Epithelial cell of proximal tubule (primary cell): Measurements from ENCODE around the gene SPPL3. TPM values are rescaled to one million over a fixed set of nuclear protein-coding genes. Genes with fewer than 3 reads are reported as not detected.

ENCODE experiments used
- DNase-seq: peaks from one replicate; pipeline ENCODE4 v3.0.0-alpha.2; 2011; ENCODE audit warnings: low read depth
- H3K4me3 ChIP-seq: 2 replicates; pipeline ENCODE4 v1.5.1; 2011; ENCODE audit warnings: low read depth, mild to moderate bottlenecking, low read length
- CTCF ChIP-seq: conservative IDR thresholded peaks from 2 replicates; pipeline ENCODE4 v1.5.1; 2012; ENCODE audit warnings: low read depth, mild to moderate bottlenecking, low read length
- total RNA-seq: library from RNA; depleted of rRNA; stranded (reverse); fragments of >200 nt; gene quantifications from 2 replicates; pipeline ENCODE4 v1.2.3, GENCODE V29; 2015

The SPPL3 gene
- total RNA-seq, 1 donor from 2014 or later = 8.6 TPM

- H3K4me3 ChIP-seq = no peak overlapping the region
- DNase-seq = no peak
- TF ChIP-seq CTCF = no peak
These were observed 71.4 kb downstream of the SPPL3 start for GRCh38 chr12:120832737-120833136.

DNA sequence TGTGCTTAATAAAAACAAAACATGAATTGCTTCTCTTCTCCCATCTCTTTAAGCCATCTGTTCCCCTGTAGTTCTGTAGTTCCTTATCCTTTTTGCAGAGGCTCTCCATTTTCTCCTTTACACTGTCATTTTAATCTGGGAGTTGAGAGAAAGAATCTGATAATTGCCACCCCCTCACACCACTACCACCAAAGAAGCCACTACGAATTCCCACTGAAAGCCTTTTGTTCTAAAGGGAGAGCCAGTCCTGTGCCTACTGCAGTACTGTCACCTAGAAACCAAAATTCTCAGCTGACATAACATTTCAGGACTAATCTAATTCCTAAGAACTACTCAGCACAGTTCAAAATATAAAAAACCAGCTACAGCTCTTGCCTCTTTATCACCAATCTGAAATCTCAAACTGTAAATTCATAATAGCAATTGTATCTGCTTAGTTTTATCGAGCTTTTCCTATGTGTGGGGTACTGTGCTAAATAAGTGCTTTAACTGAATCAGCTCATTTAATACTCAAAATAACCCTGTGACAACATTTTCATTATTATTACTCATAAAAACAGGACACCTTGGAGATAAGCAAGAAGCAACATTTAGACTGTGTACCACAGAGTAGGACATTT lies 72.4 kb downstream of the SPPL3 start:
- H3K4me3 ChIP-seq = no peak overlapping the region
- DNase-seq = no peak
- TF ChIP-seq CTCF = no peak

GRCh38 chr12:120830966-120831365 lies 73.2 kb downstream of the SPPL3 start:
- TF ChIP-seq CTCF = no peak
- DNase-seq = no peak
- no peak overlapping the region for H3K4me3 ChIP-seq

DNA sequence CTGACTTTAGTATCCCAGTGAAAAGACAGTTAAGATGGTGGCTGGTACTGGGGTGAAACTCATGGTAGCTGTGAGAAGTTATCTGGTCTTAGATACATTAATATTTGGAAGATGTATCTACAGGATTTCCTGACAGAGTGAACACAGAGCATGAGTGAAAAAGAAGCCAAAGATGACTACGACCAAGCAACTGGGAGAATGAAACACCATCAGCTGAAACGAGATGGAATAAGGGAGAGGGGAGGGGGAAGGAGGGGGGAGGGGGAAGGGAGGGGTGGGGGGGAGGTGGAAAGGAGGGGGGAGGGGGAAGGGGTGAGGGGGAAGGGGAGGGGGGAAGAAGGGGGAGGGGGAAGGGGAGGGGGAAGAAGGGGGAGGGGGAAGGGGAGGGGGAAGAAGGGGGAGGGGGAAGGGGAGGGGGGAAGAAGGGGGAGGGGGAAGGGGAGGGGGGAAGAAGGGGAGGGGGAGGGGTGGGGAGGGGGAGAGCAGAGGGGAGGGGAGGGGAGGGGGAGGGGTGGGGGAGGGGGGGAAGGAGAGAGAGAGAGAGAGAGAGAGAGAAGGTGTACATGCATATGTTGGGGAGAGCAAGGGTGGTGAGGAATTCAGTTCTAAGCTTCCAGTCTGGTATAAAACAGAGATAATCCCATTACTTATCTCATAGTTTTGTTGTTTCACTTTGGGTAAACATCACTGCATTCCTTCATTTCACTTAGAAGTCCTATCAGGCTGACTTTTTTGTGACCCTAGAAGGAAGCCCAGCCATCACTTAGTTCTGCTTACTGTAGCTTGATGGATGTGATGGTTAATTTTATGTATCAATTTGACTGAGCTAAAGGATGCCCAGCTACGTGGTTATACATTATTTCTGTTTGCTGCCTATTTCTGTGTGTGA lies 73.9 kb downstream of the SPPL3 start:
- H3K4me3 ChIP-seq = no peak overlapping the region
- TF ChIP-seq CTCF = no peak
- DNase-seq = no peak

DNA sequence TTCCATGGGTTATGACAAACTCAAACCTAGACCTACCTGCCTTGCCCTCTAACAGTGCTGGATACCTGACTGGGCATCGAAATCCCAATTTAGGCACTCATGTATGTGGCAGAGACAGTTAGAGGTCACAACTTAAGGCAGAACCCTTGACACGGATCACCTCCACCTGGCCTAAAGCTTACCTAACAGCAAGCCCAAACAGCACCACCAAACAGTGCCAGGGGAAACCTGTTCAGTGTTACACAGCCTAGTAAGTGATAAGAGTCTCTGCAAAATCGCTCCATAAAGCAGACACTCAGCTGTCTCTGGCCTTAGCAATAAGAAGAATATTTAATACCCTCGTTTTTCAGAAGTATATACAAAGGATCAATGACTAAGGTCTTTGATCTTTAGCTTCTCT lies 77.8 kb downstream of the SPPL3 start:
- no peak for DNase-seq
- no peak for TF ChIP-seq CTCF
- no peak overlapping the region for H3K4me3 ChIP-seq

- DNase-seq = no peak
- H3K4me3 ChIP-seq = no peak overlapping the region
- TF ChIP-seq CTCF = no peak
These were observed 78.8 kb downstream of the SPPL3 start for GRCh38 chr12:120825337-120825736.
